ENCODE data around the gene SHISA9. TPM values are rescaled to one million over a fixed set of nuclear protein-coding genes. Genes with fewer than 3 reads are reported as not detected.

Gene SHISA9
- total RNA-seq, 1 experiment from 2014 or later = 0.29 TPM

GRCh38 chr16:12975766-12976165 lies 74.4 kb downstream of the SHISA9 start:
- H3K36me3 ChIP-seq (ENCODE audit: control insufficient read depth, insufficient read depth, low read length) = no peaks in the 10 kb centered on the region
- no peak overlapping the region for H3K4me3 ChIP-seq (ENCODE audit: low read depth, low read length)
- POLR2A ChIA-PET = no interaction called here
- H3K4me3 Mint-ChIP-seq (ENCODE audit: unreplicated experiment) = no peak overlapping the region
- no peaks in the 10 kb centered on the region for H3K9me3 ChIP-seq
- TF ChIP-seq CTCF (IDR thresholded peaks at IDR 0.05; ENCODE audit: insufficient read depth in 1 of 2, low read depth in 1 of 2, low read length in 1 of 2, severe bottlenecking in 1 of 2, unreplicated experiment in 1 of 2) = no peak
- H3K36me3 Mint-ChIP-seq (ENCODE audit: insufficient read depth, unreplicated experiment) = no peaks in the 10 kb centered on the region
- no TSS peak for BruUV-seq (replicated peaks)
- H3K9me3 Mint-ChIP-seq (ENCODE audit: unreplicated experiment) = no peaks in the 10 kb centered on the region
- H3K27ac Mint-ChIP-seq (ENCODE audit: unreplicated experiment) = no peak overlapping the region
- CTCF ChIA-PET = no interaction called here
- peaks cover 11% of the 10 kb centered on the region for H3K27me3 Mint-ChIP-seq (ENCODE audit: insufficient read depth, unreplicated experiment)
- H3K4me1 Mint-ChIP-seq (ENCODE audit: low read depth, unreplicated experiment) = no peaks in the 10 kb centered on the region
- H3K27me3 ChIP-seq (replicated peaks; ENCODE audit: control insufficient read depth, insufficient read depth, low read length) = no peaks in the 10 kb centered on the region
- DNase-seq = no peak
- H3K4me1 ChIP-seq = no peaks in the 10 kb centered on the region
- intact Hi-C loops (cut with micrococcal nuclease; ENCODE audit: unreplicated experiment) = no loop called here

GRCh38 chr16:12976496-12976895 lies 75.1 kb downstream of the SHISA9 start:
- CTCF ChIA-PET = no interaction called here
- DNase-seq = no peak
- H3K9me3 Mint-ChIP-seq (ENCODE audit: unreplicated experiment) = no peaks in the 10 kb centered on the region
- POLR2A ChIA-PET = no interaction called here
- H3K27ac Mint-ChIP-seq (ENCODE audit: unreplicated experiment) = no peak overlapping the region
- Histone ChIP-seq H3K9me3 (no peaks in the 10 kb centered on the region), H3K4me3 (ENCODE audit: low read depth, low read length) (no peak overlapping the region), H3K36me3 (ENCODE audit: control insufficient read depth, insufficient read depth, low read length) (no peaks in the 10 kb centered on the region), H3K4me1 (no peaks in the 10 kb centered on the region), H3K27me3 (replicated peaks; ENCODE audit: control insufficient read depth, insufficient read depth, low read length) (no peaks in the 10 kb centered on the region)
- BruUV-seq (replicated peaks) = no TSS peak
- H3K4me1 Mint-ChIP-seq (ENCODE audit: low read depth, unreplicated experiment) = no peaks in the 10 kb centered on the region
- no peak for TF ChIP-seq CTCF (IDR thresholded peaks at IDR 0.05; ENCODE audit: insufficient read depth in 1 of 2, low read depth in 1 of 2, low read length in 1 of 2, severe bottlenecking in 1 of 2, unreplicated experiment in 1 of 2)
- H3K27me3 Mint-ChIP-seq (ENCODE audit: insufficient read depth, unreplicated experiment) = peaks cover 12% of the 10 kb centered on the region
- intact Hi-C loops (cut with micrococcal nuclease; ENCODE audit: unreplicated experiment) = no loop called here
- no peak overlapping the region for H3K4me3 Mint-ChIP-seq (ENCODE audit: unreplicated experiment)
- no peaks in the 10 kb centered on the region for H3K36me3 Mint-ChIP-seq (ENCODE audit: insufficient read depth, unreplicated experiment)

- ChIA-PET CTCF (no interaction called here), POLR2A (no interaction called here)
- Mint-ChIP-seq H3K27ac (ENCODE audit: unreplicated experiment) (no peak overlapping the region), H3K27me3 (ENCODE audit: insufficient read depth, unreplicated experiment) (peaks cover 17% of the 10 kb centered on the region), H3K4me3 (ENCODE audit: unreplicated experiment) (no peak overlapping the region), H3K36me3 (ENCODE audit: insufficient read depth, unreplicated experiment) (no peaks in the 10 kb centered on the region), H3K4me1 (ENCODE audit: low read depth, unreplicated experiment) (no peaks in the 10 kb centered on the region), H3K9me3 (ENCODE audit: unreplicated experiment) (no peaks in the 10 kb centered on the region)
- TF ChIP-seq CTCF (IDR thresholded peaks at IDR 0.05; ENCODE audit: insufficient read depth in 1 of 2, low read depth in 1 of 2, low read length in 1 of 2, severe bottlenecking in 1 of 2, unreplicated experiment in 1 of 2) = no peak
- Histone ChIP-seq H3K4me1 (no peaks in the 10 kb centered on the region), H3K27me3 (replicated peaks; ENCODE audit: control insufficient read depth, insufficient read depth, low read length) (no peaks in the 10 kb centered on the region), H3K4me3 (ENCODE audit: low read depth, low read length) (no peak overlapping the region), H3K9me3 (no peaks in the 10 kb centered on the region), H3K36me3 (ENCODE audit: control insufficient read depth, insufficient read depth, low read length) (no peaks in the 10 kb centered on the region)
- no TSS peak for BruUV-seq (replicated peaks)
- no peak for DNase-seq
- intact Hi-C loops (cut with micrococcal nuclease; ENCODE audit: unreplicated experiment) = no loop called here
Measured at GRCh38 chr16:12976936-12977335, 75.5 kb downstream of the SHISA9 start.
